ENCODE results near the gene TMEM14C. TPM values are rescaled to one million over a fixed set of nuclear protein-coding genes. Genes with fewer than 3 reads are reported as not detected.
"Not testable (repeated sequence)": the region's sequence is repeated elsewhere in the genome, so short reads cannot be mapped to it uniquely, and the experiment has no call there.

TMEM14C gene
- polyA plus RNA-seq, 4 donors = 149 to 187 (median 161) TPM

- DNase-seq (ENCODE audit: low read depth in 4 of 4, low spot score in 3 of 4) = not testable (repeated sequence)
Measured at GRCh38 chr6:10720960-10721849, 1.7 kb upstream of the TMEM14C start.

GRCh38 chr6:10721850-10722569 lies 860 bp upstream of the TMEM14C start:
- no peak for DNase-seq (ENCODE audit: low read depth in 4 of 4, low spot score in 3 of 4)

- DNase-seq (ENCODE audit: low read depth in 4 of 4, low spot score in 3 of 4) = no peak
Measured at GRCh38 chr6:10722570-10722819, 375 bp upstream of the TMEM14C start.

GRCh38 chr6:10723567-10723881 lies 654 bp downstream of the TMEM14C start:
- DNase-seq (ENCODE audit: low read depth in 4 of 4, low spot score in 3 of 4) = no peak

- DNase-seq (ENCODE audit: low read depth in 4 of 4, low spot score in 3 of 4) = no peak
Measured at GRCh38 chr6:10725044-10725443, 2.2 kb downstream of the TMEM14C start.

- no peak for DNase-seq (ENCODE audit: low read depth in 4 of 4, low spot score in 3 of 4)
Measured at GRCh38 chr6:10725716-10726115, 2.8 kb downstream of the TMEM14C start.

- DNase-seq (ENCODE audit: low read depth in 4 of 4, low spot score in 3 of 4) = no peak
Measured at GRCh38 chr6:10730254-10730653, 7.4 kb downstream of the TMEM14C start.

GRCh38 chr6:10733151-10733715 lies 10.4 kb downstream of the TMEM14C start:
- no peak for DNase-seq (ENCODE audit: low read depth in 4 of 4, low spot score in 3 of 4)

- DNase-seq (ENCODE audit: low read depth in 4 of 4, low spot score in 3 of 4) = no peak
Measured at GRCh38 chr6:10733863-10734262, 11.0 kb downstream of the TMEM14C start.

GRCh38 chr6:10736731-10737130 lies 13.9 kb downstream of the TMEM14C start:
- DNase-seq (ENCODE audit: low read depth in 4 of 4, low spot score in 3 of 4) = no peak

- DNase-seq (ENCODE audit: low read depth in 4 of 4, low spot score in 3 of 4) = no peak
Measured at GRCh38 chr6:10740061-10740460, 17.2 kb downstream of the TMEM14C start.

- DNase-seq (ENCODE audit: low read depth in 4 of 4, low spot score in 3 of 4) = not testable (repeated sequence)
Measured at GRCh38 chr6:10741643-10742042, 18.8 kb downstream of the TMEM14C start.

GRCh38 chr6:10742251-10742650 lies 19.4 kb downstream of the TMEM14C start:
- DNase-seq (ENCODE audit: low read depth in 4 of 4, low spot score in 3 of 4) = no peak

- no peak for DNase-seq (ENCODE audit: low read depth in 4 of 4, low spot score in 3 of 4)
Measured at GRCh38 chr6:10743515-10743914, 20.6 kb downstream of the TMEM14C start.

- DNase-seq (ENCODE audit: low read depth in 4 of 4, low spot score in 3 of 4) = no peak
Measured at GRCh38 chr6:10745116-10745515, 22.2 kb downstream of the TMEM14C start.

- no peak for DNase-seq (ENCODE audit: low read depth in 4 of 4, low spot score in 3 of 4)
Measured at GRCh38 chr6:10746915-10747250, 24.0 kb downstream of the TMEM14C start.

GRCh38 chr6:10747251-10747972 lies 24.5 kb downstream of the TMEM14C start, which contains the start of gene TMEM14B:
TSS of gene TMEM14B (plus strand) at chr6:10747805. CDS start at chr6:10749246, 1,441 bp downstream.
- peak; percentile 92 to 95 (median 94) for DNase-seq (ENCODE audit: low read depth in 4 of 4, low spot score in 3 of 4)

- DNase-seq (ENCODE audit: low read depth in 4 of 4, low spot score in 3 of 4) = no peak
Measured at GRCh38 chr6:10749734-10750133, 26.9 kb downstream of the TMEM14C start.

- not testable (repeated sequence) for DNase-seq (ENCODE audit: low read depth in 4 of 4, low spot score in 3 of 4)
Measured at GRCh38 chr6:10750568-10750967, 27.7 kb downstream of the TMEM14C start.

GRCh38 chr6:10751757-10752156 lies 28.9 kb downstream of the TMEM14C start:
- not testable (repeated sequence) for DNase-seq (ENCODE audit: low read depth in 4 of 4, low spot score in 3 of 4)

- no peak for DNase-seq (ENCODE audit: low read depth in 4 of 4, low spot score in 3 of 4)
Measured at GRCh38 chr6:10756085-10756484, 33.2 kb downstream of the TMEM14C start.
